Activated naive CD4-positive, alpha-beta T cell treated with anti-CD3 and anti-CD28 coated beads for 36 hours (primary cell): Measurements from ENCODE around the gene COL26A1. TPM values are rescaled to one million over a fixed set of nuclear protein-coding genes. Genes with fewer than 3 reads are reported as not detected.
A peak's percentile ranks its signal among the peaks of the same experiment; 100 is the strongest.

Experiments
- CTCF ChIA-PET: fragments of 350-600 bp; sonication (Branson Sonifier 250); formaldehyde crosslinking; loops from one replicate; lab custom pipeline; 2021; ENCODE audit warnings: antibody characterized with exemption; lab: Charles Lee
- DNase-seq: peaks from one replicate; pipeline ENCODE4 v3.0.0-alpha.2; 2020
- H3K27ac Mint-ChIP-seq: one replicate; pipeline ENCODE4 v1.8.0; 2021; ENCODE audit warnings: mild to moderate bottlenecking, mixed read lengths
- H3K27me3 Mint-ChIP-seq: one replicate; pipeline ENCODE4 v1.8.0; 2021; ENCODE audit warnings: low read depth, mixed read lengths
- H3K36me3 Mint-ChIP-seq: one replicate; pipeline ENCODE4 v1.8.0; 2021; ENCODE audit warnings: low read depth, mixed read lengths
- H3K4me1 Mint-ChIP-seq: one replicate; pipeline ENCODE4 v1.8.0; 2021; ENCODE audit warnings: low read depth, mixed read lengths
- H3K4me3 Mint-ChIP-seq: one replicate; pipeline ENCODE4 v1.8.0; 2021; ENCODE audit warnings: mild to moderate bottlenecking, moderate library complexity, mixed read lengths
- H3K9me3 Mint-ChIP-seq: one replicate; pipeline ENCODE4 v1.8.0; 2021; ENCODE audit warnings: mixed read lengths
- intact Hi-C: fragments of 100-400 bp; cut with micrococcal nuclease; formaldehyde crosslinking; loops from one replicate; pipeline ENCODE4 v1.15.1; 2023
- total RNA-seq, 2 experiments: library from RNA; stranded (reverse); gene quantifications; one replicate each; pipeline ENCODE4 v1.2.3, GENCODE V29; 2021

The COL26A1 gene
- total RNA-seq, 2 experiments from 2014 or later: not detected

GRCh38 chr7:101374990-101375389 lies 12.3 kb downstream of the COL26A1 start:
- no peaks in the 10 kb centered on the region for H3K36me3 Mint-ChIP-seq
- peaks cover 6% of the 10 kb centered on the region for H3K4me1 Mint-ChIP-seq
- intact Hi-C loops: no loop called here
- no peak for DNase-seq
- H3K27me3 Mint-ChIP-seq: no peaks in the 10 kb centered on the region
- no peak overlapping the region for H3K27ac Mint-ChIP-seq
- CTCF ChIA-PET: interaction anchor here (0.6 to 2.8 kb wide), 2 partner anchors 9 to 10 kb away, joined by 3 to 11 read pairs; no protein-coding TSS in a partner anchor
- H3K4me3 Mint-ChIP-seq: no peak overlapping the region
- H3K9me3 Mint-ChIP-seq: no peaks in the 10 kb centered on the region

- Mint-ChIP-seq H3K4me3 (no peak overlapping the region), H3K4me1 (no peaks in the 10 kb centered on the region), H3K9me3 (peaks cover 4% of the 10 kb centered on the region), H3K27me3 (no peaks in the 10 kb centered on the region), H3K36me3 (no peaks in the 10 kb centered on the region), H3K27ac (no peak overlapping the region)
- intact Hi-C loops: no loop called here
- CTCF ChIA-PET: interaction anchor here (0.7 kb wide), 1 partner anchor 859 kb away, joined by 4 read pairs; no protein-coding TSS in a partner anchor
- DNase-seq: no peak
Measured at GRCh38 chr7:101376601-101377000, 13.9 kb downstream of the COL26A1 start.

- no peak for DNase-seq
- Mint-ChIP-seq H3K9me3 (peaks cover 4% of the 10 kb centered on the region), H3K27ac (no peak overlapping the region), H3K4me3 (no peak overlapping the region), H3K27me3 (no peaks in the 10 kb centered on the region), H3K36me3 (no peaks in the 10 kb centered on the region), H3K4me1 (no peaks in the 10 kb centered on the region)
- intact Hi-C loops: no loop called here
- CTCF ChIA-PET: interaction anchor here (0.7 kb wide), 1 partner anchor 858 kb away, joined by 4 read pairs; no protein-coding TSS in a partner anchor
Measured at GRCh38 chr7:101377189-101377736, 14.6 kb downstream of the COL26A1 start.

GRCh38 chr7:101378751-101379174 lies 16.1 kb downstream of the COL26A1 start:
- Mint-ChIP-seq H3K4me1 (no peaks in the 10 kb centered on the region), H3K27me3 (no peaks in the 10 kb centered on the region), H3K27ac (no peak overlapping the region), H3K36me3 (no peaks in the 10 kb centered on the region), H3K9me3 (peaks cover 4% of the 10 kb centered on the region), H3K4me3 (no peak overlapping the region)
- no peak for DNase-seq
- intact Hi-C loops: no loop called here
- CTCF ChIA-PET: no interaction called here

GRCh38 chr7:101379302-101379701 lies 16.6 kb downstream of the COL26A1 start:
- CTCF ChIA-PET: no interaction called here
- Mint-ChIP-seq H3K27ac (no peak overlapping the region), H3K27me3 (no peaks in the 10 kb centered on the region), H3K4me1 (no peaks in the 10 kb centered on the region), H3K36me3 (no peaks in the 10 kb centered on the region), H3K4me3 (no peak overlapping the region), H3K9me3 (peaks cover 4% of the 10 kb centered on the region)
- intact Hi-C loops: no loop called here
- DNase-seq: no peak

- intact Hi-C loops: no loop called here
- CTCF ChIA-PET: interaction anchor here (1.5 kb wide), 1 partner anchor 17 kb away, joined by 3 read pairs; no protein-coding TSS in a partner anchor
- DNase-seq: no peak
- no peak overlapping the region for H3K4me3 Mint-ChIP-seq
- no peaks in the 10 kb centered on the region for H3K36me3 Mint-ChIP-seq
- H3K9me3 Mint-ChIP-seq: peaks cover 4% of the 10 kb centered on the region
- no peaks in the 10 kb centered on the region for H3K27me3 Mint-ChIP-seq
- H3K27ac Mint-ChIP-seq: no peak overlapping the region
- H3K4me1 Mint-ChIP-seq: peaks cover 1% of the 10 kb centered on the region
Measured at GRCh38 chr7:101381549-101382111, 19.0 kb downstream of the COL26A1 start.

- CTCF ChIA-PET: interaction anchor here (1.4 kb wide), 1 partner anchor 10 kb away, joined by 3 read pairs; no protein-coding TSS in a partner anchor
- DNase-seq: no peak
- no peaks in the 10 kb centered on the region for H3K27me3 Mint-ChIP-seq
- H3K36me3 Mint-ChIP-seq: no peaks in the 10 kb centered on the region
- intact Hi-C loops: no loop called here
- peaks cover 4% of the 10 kb centered on the region for H3K9me3 Mint-ChIP-seq
- no peak overlapping the region for H3K4me3 Mint-ChIP-seq
- H3K4me1 Mint-ChIP-seq: peaks cover 7% of the 10 kb centered on the region
- H3K27ac Mint-ChIP-seq: no peak overlapping the region
Measured at GRCh38 chr7:101382937-101383336, 20.3 kb downstream of the COL26A1 start.

GRCh38 chr7:101386177-101386557 lies 23.5 kb downstream of the COL26A1 start:
- DNase-seq: no peak
- Mint-ChIP-seq H3K27me3 (no peaks in the 10 kb centered on the region), H3K36me3 (no peaks in the 10 kb centered on the region), H3K27ac (no peak overlapping the region), H3K4me1 (peaks cover 16% of the 10 kb centered on the region), H3K9me3 (peaks cover 2% of the 10 kb centered on the region), H3K4me3 (no peak overlapping the region)
- CTCF ChIA-PET: interaction anchor here (0.9 to 1.3 kb wide), 2 partner anchors 21 to 24 kb away, joined by 3 to 4 read pairs; partner anchors contain the start of gene COL26A1
- intact Hi-C loops: no loop called here

GRCh38 chr7:101386558-101387231 lies 24.0 kb downstream of the COL26A1 start:
- peak; percentile 14 for DNase-seq
- no peaks in the 10 kb centered on the region for H3K9me3 Mint-ChIP-seq
- intact Hi-C loops: no loop called here
- CTCF ChIA-PET: interaction anchor here (0.9 to 1.3 kb wide), 4 partner anchors 22 to 25 kb away, joined by 3 to 4 read pairs (median 3); partner anchors contain the start of gene COL26A1
- no peak overlapping the region for H3K4me3 Mint-ChIP-seq
- H3K4me1 Mint-ChIP-seq: peaks cover 20% of the 10 kb centered on the region
- H3K36me3 Mint-ChIP-seq: no peaks in the 10 kb centered on the region
- no peaks in the 10 kb centered on the region for H3K27me3 Mint-ChIP-seq
- no peak overlapping the region for H3K27ac Mint-ChIP-seq

GRCh38 chr7:101390901-101391301 lies 28.2 kb downstream of the COL26A1 start:
- no peaks in the 10 kb centered on the region for H3K36me3 Mint-ChIP-seq
- no peaks in the 10 kb centered on the region for H3K27me3 Mint-ChIP-seq
- no peaks in the 10 kb centered on the region for H3K9me3 Mint-ChIP-seq
- peak; percentile 63 for DNase-seq
- H3K27ac Mint-ChIP-seq: no peak overlapping the region
- CTCF ChIA-PET: interaction anchor here (1.3 to 1.5 kb wide), 2 partner anchors 20 to 26 kb away, joined by 6 to 7 read pairs; no protein-coding TSS in a partner anchor
- peaks cover 27% of the 10 kb centered on the region for H3K4me1 Mint-ChIP-seq
- H3K4me3 Mint-ChIP-seq: no peak overlapping the region
- intact Hi-C loops: no loop called here

- intact Hi-C loops: no loop called here
- DNase-seq: no peak
- Mint-ChIP-seq H3K27ac (no peak overlapping the region), H3K27me3 (no peaks in the 10 kb centered on the region), H3K4me3 (no peak overlapping the region), H3K36me3 (no peaks in the 10 kb centered on the region), H3K9me3 (no peaks in the 10 kb centered on the region), H3K4me1 (peaks cover 22% of the 10 kb centered on the region)
- CTCF ChIA-PET: interaction anchor here (1.0 to 1.5 kb wide), 3 partner anchors 9 to 19 kb away, joined by 3 to 7 read pairs (median 4); no protein-coding TSS in a partner anchor
Measured at GRCh38 chr7:101391991-101392390, 29.3 kb downstream of the COL26A1 start.

GRCh38 chr7:101393865-101394264 lies 31.2 kb downstream of the COL26A1 start:
- no peaks in the 10 kb centered on the region for H3K27me3 Mint-ChIP-seq
- H3K4me3 Mint-ChIP-seq: no peak overlapping the region
- CTCF ChIA-PET: interaction anchor here (0.7 to 1.5 kb wide), 2 partner anchors 30 to 31 kb away, joined by 4 read pairs; partner anchors contain the start of gene COL26A1
- DNase-seq: no peak
- H3K27ac Mint-ChIP-seq: no peak overlapping the region
- intact Hi-C loops: no loop called here
- H3K4me1 Mint-ChIP-seq: peaks cover 20% of the 10 kb centered on the region
- H3K9me3 Mint-ChIP-seq: no peaks in the 10 kb centered on the region
- H3K36me3 Mint-ChIP-seq: no peaks in the 10 kb centered on the region
